ENCODE data around the gene COL18A1.
"Not testable (repeated sequence)": the region's sequence is repeated elsewhere in the genome, so short reads cannot be mapped to it uniquely, and the experiment has no call there.

DNA sequence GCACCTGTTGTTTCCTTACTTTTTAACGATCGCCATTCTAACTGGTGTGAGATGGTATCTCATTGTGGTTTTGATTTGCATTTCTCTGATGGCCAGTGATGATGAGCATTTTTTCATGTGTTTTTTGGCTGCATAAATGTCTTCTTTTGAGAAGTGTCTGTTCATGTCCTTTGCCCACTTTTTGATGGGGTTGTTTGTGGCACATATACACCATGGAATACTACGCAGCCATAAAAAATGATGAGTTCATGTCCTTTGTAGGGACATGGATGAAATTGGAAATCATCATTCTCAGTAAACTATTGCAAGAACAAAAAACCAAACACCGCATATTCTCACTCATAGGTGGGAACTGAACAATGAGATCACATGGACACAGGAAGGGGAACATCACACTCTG lies 98.3 kb downstream of the COL18A1 start:
- TF ChIP-seq, protein P1, sequence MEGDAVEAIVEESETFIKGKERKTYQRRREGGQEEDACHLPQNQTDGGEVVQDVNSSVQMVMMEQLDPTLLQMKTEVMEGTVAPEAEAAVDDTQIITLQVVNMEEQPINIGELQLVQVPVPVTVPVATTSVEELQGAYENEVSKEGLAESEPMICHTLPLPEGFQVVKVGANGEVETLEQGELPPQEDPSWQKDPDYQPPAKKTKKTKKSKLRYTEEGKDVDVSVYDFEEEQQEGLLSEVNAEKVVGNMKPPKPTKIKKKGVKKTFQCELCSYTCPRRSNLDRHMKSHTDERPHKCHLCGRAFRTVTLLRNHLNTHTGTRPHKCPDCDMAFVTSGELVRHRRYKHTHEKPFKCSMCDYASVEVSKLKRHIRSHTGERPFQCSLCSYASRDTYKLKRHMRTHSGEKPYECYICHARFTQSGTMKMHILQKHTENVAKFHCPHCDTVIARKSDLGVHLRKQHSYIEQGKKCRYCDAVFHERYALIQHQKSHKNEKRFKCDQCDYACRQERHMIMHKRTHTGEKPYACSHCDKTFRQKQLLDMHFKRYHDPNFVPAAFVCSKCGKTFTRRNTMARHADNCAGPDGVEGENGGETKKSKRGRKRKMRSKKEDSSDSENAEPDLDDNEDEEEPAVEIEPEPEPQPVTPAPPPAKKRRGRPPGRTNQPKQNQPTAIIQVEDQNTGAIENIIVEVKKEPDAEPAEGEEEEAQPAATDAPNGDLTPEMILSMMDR (optimal IDR thresholded peaks at IDR 0.05 in 1 of 3, IDR thresholded peaks at IDR 0.05 in 1 of 3, conservative IDR thresholded peaks at IDR 0.05 in 1 of 3; ENCODE audit: extremely low read depth in 1 of 3, insufficient read depth in 2 of 3, low read length in 3 of 3) = not testable (repeated sequence)
- not testable (repeated sequence) for TF ChIP-seq EZH2 (IDR thresholded peaks at IDR 0.05; ENCODE audit: low read length)

All from keratinocyte (primary cell).